ENCODE results near the gene RASSF6. TPM values are rescaled to one million over a fixed set of nuclear protein-coding genes. Genes with fewer than 3 reads are reported as not detected.
A peak's percentile ranks its signal among the peaks of the same experiment; 100 is the strongest.

The RASSF6 gene, protein sequence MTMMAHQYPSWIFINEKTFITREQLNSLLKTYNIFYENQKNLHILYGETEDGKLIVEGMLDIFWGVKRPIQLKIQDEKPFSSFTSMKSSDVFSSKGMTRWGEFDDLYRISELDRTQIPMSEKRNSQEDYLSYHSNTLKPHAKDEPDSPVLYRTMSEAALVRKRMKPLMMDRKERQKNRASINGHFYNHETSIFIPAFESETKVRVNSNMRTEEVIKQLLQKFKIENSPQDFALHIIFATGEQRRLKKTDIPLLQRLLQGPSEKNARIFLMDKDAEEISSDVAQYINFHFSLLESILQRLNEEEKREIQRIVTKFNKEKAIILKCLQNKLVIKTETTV
- total RNA-seq (under 1 TPM in 1 of 9 donors, not detected in 8; 0.11 TPM), polyA plus RNA-seq (not detected)
- long read RNA-seq, donor 1: 0 reads
- long read RNA-seq, donor 2: 0 reads
- long read RNA-seq, donor 3: 0 reads

DNA sequence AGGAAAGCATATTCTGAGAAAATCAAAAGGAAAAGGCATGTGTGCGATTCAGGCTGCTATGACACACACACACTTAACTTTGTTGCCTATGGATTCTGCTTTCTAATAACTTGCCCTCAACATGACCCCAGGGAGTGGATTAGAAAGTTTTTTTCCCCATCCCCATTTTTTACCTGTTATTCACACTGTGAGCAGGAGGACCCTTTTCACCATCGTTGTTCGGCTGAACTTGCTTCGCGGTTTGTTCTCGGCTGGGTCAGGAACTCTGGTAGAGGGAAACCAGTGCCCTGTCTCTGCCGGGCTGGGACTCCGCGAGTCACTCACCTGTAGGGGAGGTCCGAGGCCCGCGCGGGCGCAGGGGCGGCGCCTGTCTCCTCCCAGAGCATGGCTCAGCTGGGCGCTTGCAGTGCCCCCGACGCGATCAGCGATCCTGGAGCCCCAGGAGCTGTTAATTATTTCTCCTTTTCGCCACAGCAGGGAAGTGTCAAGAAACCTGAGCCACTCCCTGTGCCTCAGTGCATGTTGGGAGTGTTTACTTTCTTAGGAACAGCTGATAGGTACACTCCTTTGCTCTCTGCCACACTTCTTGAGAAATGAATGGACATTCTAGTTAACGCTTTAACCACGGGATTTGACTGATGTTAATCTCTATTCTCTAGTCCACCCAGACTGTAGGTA, at the start of gene RASSF6:
Gene RASSF6 (minus strand): TSS at position 322 of the 678 bp plus-strand sequence. CDS start 8,641 bp downstream, outside the sequence.
- no peak for TF ChIP-seq POLR2A (IDR thresholded peaks at IDR 0.05)
- TF ChIP-seq, protein P1, sequence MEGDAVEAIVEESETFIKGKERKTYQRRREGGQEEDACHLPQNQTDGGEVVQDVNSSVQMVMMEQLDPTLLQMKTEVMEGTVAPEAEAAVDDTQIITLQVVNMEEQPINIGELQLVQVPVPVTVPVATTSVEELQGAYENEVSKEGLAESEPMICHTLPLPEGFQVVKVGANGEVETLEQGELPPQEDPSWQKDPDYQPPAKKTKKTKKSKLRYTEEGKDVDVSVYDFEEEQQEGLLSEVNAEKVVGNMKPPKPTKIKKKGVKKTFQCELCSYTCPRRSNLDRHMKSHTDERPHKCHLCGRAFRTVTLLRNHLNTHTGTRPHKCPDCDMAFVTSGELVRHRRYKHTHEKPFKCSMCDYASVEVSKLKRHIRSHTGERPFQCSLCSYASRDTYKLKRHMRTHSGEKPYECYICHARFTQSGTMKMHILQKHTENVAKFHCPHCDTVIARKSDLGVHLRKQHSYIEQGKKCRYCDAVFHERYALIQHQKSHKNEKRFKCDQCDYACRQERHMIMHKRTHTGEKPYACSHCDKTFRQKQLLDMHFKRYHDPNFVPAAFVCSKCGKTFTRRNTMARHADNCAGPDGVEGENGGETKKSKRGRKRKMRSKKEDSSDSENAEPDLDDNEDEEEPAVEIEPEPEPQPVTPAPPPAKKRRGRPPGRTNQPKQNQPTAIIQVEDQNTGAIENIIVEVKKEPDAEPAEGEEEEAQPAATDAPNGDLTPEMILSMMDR (IDR thresholded peaks at IDR 0.05): no peak
- intact Hi-C loops (cut with DNase I): no loop called here
- H3K27ac ChIP-seq: no peak within 1 kb of the TSS
- no peak for DNase-seq
- H3K27me3 ChIP-seq: peaks cover 0 to 24% (median 7%) of the 10 kb centered on the region in 9 donors
- H3K9me3 ChIP-seq: no peaks in the 10 kb centered on the region
- 10 to 13% (median 12%) methylated on average over 24 of the region's 24 CpGs for WGBS, 4 donors
- no peak within 1 kb of the TSS for H3K4me3 ChIP-seq
- no peaks in the 10 kb centered on the region for H3K36me3 ChIP-seq
- peaks cover 0 to 6% (median 0%) of the 10 kb centered on the region in 12 donors for H3K4me1 ChIP-seq
- peak in 2 of 4 donors; percentile 33 to 36 for ATAC-seq

DNA sequence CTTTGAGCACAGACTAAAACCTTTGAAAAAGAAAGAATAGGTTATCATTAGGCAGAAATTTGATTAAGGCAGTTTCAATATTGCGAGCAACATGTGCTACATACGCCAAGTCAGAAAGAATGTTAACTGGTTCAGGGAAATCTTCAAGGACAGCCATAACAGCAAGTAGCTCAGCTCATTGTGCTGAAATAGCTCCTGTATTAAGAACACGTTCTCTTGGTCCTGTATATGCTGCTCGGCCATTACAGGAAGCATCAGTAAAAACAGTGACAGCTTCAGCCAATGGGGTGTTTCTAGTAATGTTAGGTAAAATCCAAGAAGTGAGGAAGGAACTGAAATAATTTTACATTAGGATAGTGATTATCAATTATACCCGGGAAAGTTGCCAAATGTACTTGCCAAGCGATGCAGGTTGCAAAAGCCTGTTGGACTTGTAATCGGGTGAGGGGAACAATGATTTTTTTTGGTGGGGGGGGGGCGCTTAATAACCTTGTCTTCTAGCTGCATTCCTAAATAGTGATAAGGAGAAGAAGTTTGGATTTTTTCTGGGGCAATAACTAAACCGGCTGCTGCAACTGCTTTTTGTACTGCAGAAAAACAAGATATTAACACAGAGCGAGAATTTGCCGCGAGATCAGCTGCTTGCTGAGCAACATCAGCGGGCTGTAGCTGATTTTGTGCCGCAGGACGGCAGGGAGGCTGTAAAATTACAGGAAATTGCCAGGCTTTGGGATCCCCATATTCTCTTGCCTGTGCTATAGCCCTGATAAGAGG, 49.4 kb upstream of the RASSF6 start:
- no peaks in the 10 kb centered on the region for H3K36me3 ChIP-seq
- no peaks in the 10 kb centered on the region for H3K27me3 ChIP-seq
- peak overlapping the region in 1 of 12 donors; percentile 34 for H3K27ac ChIP-seq
- H3K9me3 ChIP-seq: no peaks in the 10 kb centered on the region
- DNase-seq (no peak), ATAC-seq (no peak)
- WGBS, 4 donors: 57 to 68% (median 63%) methylated on average over 15 of the region's 15 CpGs
- TF ChIP-seq, protein P1 (IDR thresholded peaks at IDR 0.05): no peak
- no peak for TF ChIP-seq POLR2A (IDR thresholded peaks at IDR 0.05)
- peaks cover 0 to 4% (median 0%) of the 10 kb centered on the region in 12 donors for H3K4me1 ChIP-seq
- H3K4me3 ChIP-seq: peak overlapping the region in 1 of 12 donors; percentile 10
- intact Hi-C loops (cut with DNase I): loop anchor here in 5 of 10 donors (5.0 to 10.0 kb wide), 3 partner anchors 195 to 463 kb away; partner anchors contain the start of gene CXCL1 (in 1 of the 5)

DNA sequence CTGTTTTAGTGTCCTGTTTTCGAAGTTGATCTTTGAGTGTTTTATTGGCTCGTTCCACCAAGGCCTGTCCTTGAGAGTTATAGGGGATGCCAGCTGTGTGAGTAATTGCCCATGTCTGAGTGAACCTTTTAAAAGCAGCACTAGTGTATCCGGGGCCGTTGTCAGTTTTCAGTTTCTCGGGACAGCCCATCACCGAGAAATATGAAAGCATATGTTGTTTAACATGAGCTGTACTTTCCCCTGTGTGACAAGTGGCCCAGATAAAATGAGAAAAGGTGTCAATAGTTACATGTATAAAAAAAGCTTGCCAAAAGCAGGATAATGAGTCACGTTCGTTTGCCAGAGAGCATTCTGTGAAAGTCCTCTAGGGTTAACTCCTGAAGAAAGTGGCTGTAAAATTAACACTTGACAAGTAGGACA, 48.6 kb upstream of the RASSF6 start:
- Histone ChIP-seq H3K27me3 (no peaks in the 10 kb centered on the region), H3K4me3 (no peak overlapping the region), H3K36me3 (no peaks in the 10 kb centered on the region), H3K27ac (no peak overlapping the region), H3K4me1 (peaks cover 0 to 4% (median 0%) of the 10 kb centered on the region in 12 donors), H3K9me3 (no peaks in the 10 kb centered on the region)
- intact Hi-C loops (cut with DNase I): loop anchor here in 5 of 10 donors (5.0 to 10.0 kb wide), 3 partner anchors 196 to 464 kb away; partner anchors contain the start of gene CXCL1 (in 1 of the 5)
- DNase-seq (no peak), ATAC-seq (no peak)
- WGBS, 4 donors: 66 to 81% (median 72%) methylated on average over 8 of the region's 8 CpGs
- no peak for TF ChIP-seq POLR2A (IDR thresholded peaks at IDR 0.05)
- TF ChIP-seq, protein P1 (IDR thresholded peaks at IDR 0.05): no peak

All from heart left ventricle (tissue), 16 donors.